ENCODE measurements around the gene COPG2.

DNA sequence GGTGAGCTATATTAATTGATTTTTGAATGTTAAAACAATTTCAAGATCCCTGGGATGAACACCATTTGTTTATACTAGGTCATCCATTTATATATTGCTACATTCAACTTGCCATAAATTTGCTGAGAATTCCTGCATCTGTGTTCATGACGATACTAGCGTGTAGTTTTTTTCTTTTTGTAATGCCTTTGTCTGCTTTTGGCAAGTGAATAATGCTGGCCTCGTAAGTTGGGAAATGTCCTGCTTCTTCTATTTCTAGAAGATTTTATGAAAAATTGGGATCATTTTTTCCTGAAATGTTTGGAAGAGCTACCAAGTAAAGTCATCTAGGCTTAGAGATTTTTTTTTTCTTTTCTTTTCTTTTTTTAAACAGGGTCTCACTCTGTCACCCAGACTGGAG, 189.6 kb downstream of the COPG2 start:
- no peak for TF ChIP-seq POLR2A (IDR thresholded peaks at IDR 0.05)
- TF ChIP-seq, protein P1, sequence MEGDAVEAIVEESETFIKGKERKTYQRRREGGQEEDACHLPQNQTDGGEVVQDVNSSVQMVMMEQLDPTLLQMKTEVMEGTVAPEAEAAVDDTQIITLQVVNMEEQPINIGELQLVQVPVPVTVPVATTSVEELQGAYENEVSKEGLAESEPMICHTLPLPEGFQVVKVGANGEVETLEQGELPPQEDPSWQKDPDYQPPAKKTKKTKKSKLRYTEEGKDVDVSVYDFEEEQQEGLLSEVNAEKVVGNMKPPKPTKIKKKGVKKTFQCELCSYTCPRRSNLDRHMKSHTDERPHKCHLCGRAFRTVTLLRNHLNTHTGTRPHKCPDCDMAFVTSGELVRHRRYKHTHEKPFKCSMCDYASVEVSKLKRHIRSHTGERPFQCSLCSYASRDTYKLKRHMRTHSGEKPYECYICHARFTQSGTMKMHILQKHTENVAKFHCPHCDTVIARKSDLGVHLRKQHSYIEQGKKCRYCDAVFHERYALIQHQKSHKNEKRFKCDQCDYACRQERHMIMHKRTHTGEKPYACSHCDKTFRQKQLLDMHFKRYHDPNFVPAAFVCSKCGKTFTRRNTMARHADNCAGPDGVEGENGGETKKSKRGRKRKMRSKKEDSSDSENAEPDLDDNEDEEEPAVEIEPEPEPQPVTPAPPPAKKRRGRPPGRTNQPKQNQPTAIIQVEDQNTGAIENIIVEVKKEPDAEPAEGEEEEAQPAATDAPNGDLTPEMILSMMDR (IDR thresholded peaks at IDR 0.05): no peak

Measured in thyroid gland (tissue), 4 donors.